ENCODE data around the gene ZNF544. TPM values are rescaled to one million over a fixed set of nuclear protein-coding genes. Genes with fewer than 3 reads are reported as not detected.

ZNF544 gene
- total and polyA plus RNA-seq, 2 of the 8 experiments (the other 6 are each of a cell fraction or from before 2014, with no cell fraction given) = 48.8 to 60.8 TPM

DNA sequence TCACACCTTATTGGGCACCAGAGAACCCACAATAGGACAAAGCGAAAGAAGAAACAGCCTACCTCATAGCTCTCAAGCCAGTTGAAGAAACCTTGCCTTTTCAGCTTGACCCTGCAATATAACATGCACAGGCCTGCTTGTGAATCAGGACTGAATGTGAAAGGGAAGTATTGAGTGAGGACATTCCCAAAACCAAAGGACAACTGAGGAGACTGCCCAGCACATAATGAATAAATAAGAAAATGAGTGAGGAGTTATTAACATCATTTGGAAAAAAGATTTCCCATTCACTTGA lies 15.7 kb upstream of the ZNF544 start:
- FAIRE-seq (no peak), DNase-seq (ENCODE audit: low read depth in 1 of 2, low spot score in 2 of 2) (no peak)
- no peak overlapping the region for H2BK15ac ChIP-seq (ENCODE audit: low read length)
- no peaks in the 10 kb centered on the region; a peak in 1 of 4 replicates for H3K79me2 ChIP-seq (ENCODE audit: control insufficient read depth in 1 of 2, insufficient read depth in 2 of 2, low read length in 2 of 2)
- H3K9ac ChIP-seq (replicated peaks in 1 of 4; ENCODE audit: extremely low read depth in 1 of 4, low read depth in 3 of 4, low read length in 3 of 4) = no peak overlapping the region
- no peak overlapping the region for H2BK120ac ChIP-seq (replicated peaks; ENCODE audit: low read depth, low read length)
- no peaks in the 10 kb centered on the region for H3K27me3 ChIP-seq (replicated peaks in 1 of 4; ENCODE audit: control insufficient read depth in 3 of 4, extremely low read depth in 1 of 4, insufficient read depth in 3 of 4, low read length in 3 of 4)
- no peak overlapping the region for H3K18ac ChIP-seq (ENCODE audit: extremely low read depth, low read length)
- H3K27ac ChIP-seq (ENCODE audit: low read depth, low read length) = no peak overlapping the region
- no peak overlapping the region for H3K56ac ChIP-seq (replicated peaks; ENCODE audit: insufficient read length, low read depth, low read length)
- H3K4me3 ChIP-seq (ENCODE audit: extremely low read depth in 1 of 4, insufficient read depth in 2 of 4, low read depth in 3 of 4, low read length in 4 of 4) = no peak overlapping the region
- no peak overlapping the region for H2BK12ac ChIP-seq (ENCODE audit: low read depth, low read length)
- no peak overlapping the region for H3K23ac ChIP-seq (ENCODE audit: insufficient read length)
- H3K23me2 ChIP-seq (ENCODE audit: low read depth, low read length) = no peaks in the 10 kb centered on the region
- H4K5ac ChIP-seq (ENCODE audit: insufficient read length, low read depth, low read length) = no peak overlapping the region
- H2AFZ ChIP-seq (ENCODE audit: low read length) = no peak overlapping the region
- H2BK5ac ChIP-seq (ENCODE audit: low read depth, low read length) = no peak overlapping the region
- H3K14ac ChIP-seq (ENCODE audit: insufficient read length) = no peak overlapping the region
- H3K4me1 ChIP-seq (replicated peaks in 1 of 4; ENCODE audit: control insufficient read depth in 3 of 4, insufficient read depth in 4 of 4, low read length in 3 of 4) = peaks cover 0 to 2% (median 0%) of the 10 kb centered on the region in 4 experiments; a peak in 1 of 7 replicates
- H3K9me3 ChIP-seq (ENCODE audit: insufficient read depth in 2 of 2, low read depth in 1 of 2, low read length in 1 of 2) = peaks cover 41 to 58% of the 10 kb centered on the region in 2 experiments
- H2BK20ac ChIP-seq (ENCODE audit: low read length) = no peak overlapping the region
- H4K91ac ChIP-seq (replicated peaks; ENCODE audit: insufficient read length, low read length) = no peak overlapping the region
- H4K8ac ChIP-seq (ENCODE audit: extremely low read depth, insufficient read depth, low read length) = no peak overlapping the region
- no peak overlapping the region for H2AK5ac ChIP-seq (ENCODE audit: low read depth, low read length)
- POLR2A ChIA-PET (ENCODE audit: partially characterized antibody) = interaction anchor here (1.1 to 2.2 kb wide), 3 partner anchors 9 to 29 kb away, joined by 5 to 6 read pairs (median 5); no protein-coding TSS in a partner anchor
- H3K4ac ChIP-seq (replicated peaks; ENCODE audit: insufficient read length, low read depth, low read length) = no peak overlapping the region
- H3K36me3 ChIP-seq (ENCODE audit: control insufficient read depth in 2 of 4, insufficient read depth in 4 of 4, low read length in 3 of 4) = peaks cover 29 to 64% (median 52%) of the 10 kb centered on the region in 4 experiments
- no peak overlapping the region for H3K4me2 ChIP-seq (ENCODE audit: insufficient read depth in 1 of 2, low read depth in 2 of 2, low read length in 2 of 2)
- H3K79me1 ChIP-seq (ENCODE audit: low read depth, low read length) = no peaks in the 10 kb centered on the region
- H4K20me1 ChIP-seq (replicated peaks in 1 of 2; ENCODE audit: control insufficient read depth in 1 of 2, insufficient read depth in 2 of 2, low read length in 2 of 2) = no peaks in the 10 kb centered on the region
- CTCF ChIA-PET (ENCODE audit: partially characterized antibody) = no interaction called here
- WGBS, 2 experiments (ENCODE audit: extremely low coverage in 1 of 2, insufficient coverage in 1 of 2, insufficient read length in 1 of 2, insufficient replicate concordance in 2 of 2, low coverage in 1 of 2, low lambda C conversion rate in 2 of 2, missing lambda C conversion rate in 1 of 2) = 94% methylated on average over 1 of the region's 1 CpG; no CpG with 5 or more reads in 1 of the 2 experiments
- TF ChIP-seq HDAC2 (IDR thresholded peaks at IDR 0.05; ENCODE audit: borderline replicate concordance in 1 of 2, low read depth in 2 of 2, low read length in 2 of 2) (no peak), YY1 (IDR thresholded peaks at IDR 0.05; ENCODE audit: low read depth, low read length) (no peak), EGR1 (IDR thresholded peaks at IDR 0.05; ENCODE audit: borderline replicate concordance, low read depth, low read length) (no peak), CREB1 (IDR thresholded peaks at IDR 0.05) (no peak), JUND (IDR thresholded peaks at IDR 0.05; ENCODE audit: low read length) (no peak), E2F6 (IDR thresholded peaks at IDR 0.05) (no peak), POLR2AphosphoS5 (IDR thresholded peaks at IDR 0.05; ENCODE audit: low read depth, low read length) (no peak), SUZ12 (IDR thresholded peaks at IDR 0.05; ENCODE audit: low read length) (no peak), SP4 (IDR thresholded peaks at IDR 0.05; ENCODE audit: low read length) (no peak), TEAD4 (IDR thresholded peaks at IDR 0.05; ENCODE audit: low read depth, low read length) (no peak), BCL11A (IDR thresholded peaks at IDR 0.05; ENCODE audit: low read depth in 2 of 2, low read length in 2 of 2) (no peak)
- TF ChIP-seq, protein P1, sequence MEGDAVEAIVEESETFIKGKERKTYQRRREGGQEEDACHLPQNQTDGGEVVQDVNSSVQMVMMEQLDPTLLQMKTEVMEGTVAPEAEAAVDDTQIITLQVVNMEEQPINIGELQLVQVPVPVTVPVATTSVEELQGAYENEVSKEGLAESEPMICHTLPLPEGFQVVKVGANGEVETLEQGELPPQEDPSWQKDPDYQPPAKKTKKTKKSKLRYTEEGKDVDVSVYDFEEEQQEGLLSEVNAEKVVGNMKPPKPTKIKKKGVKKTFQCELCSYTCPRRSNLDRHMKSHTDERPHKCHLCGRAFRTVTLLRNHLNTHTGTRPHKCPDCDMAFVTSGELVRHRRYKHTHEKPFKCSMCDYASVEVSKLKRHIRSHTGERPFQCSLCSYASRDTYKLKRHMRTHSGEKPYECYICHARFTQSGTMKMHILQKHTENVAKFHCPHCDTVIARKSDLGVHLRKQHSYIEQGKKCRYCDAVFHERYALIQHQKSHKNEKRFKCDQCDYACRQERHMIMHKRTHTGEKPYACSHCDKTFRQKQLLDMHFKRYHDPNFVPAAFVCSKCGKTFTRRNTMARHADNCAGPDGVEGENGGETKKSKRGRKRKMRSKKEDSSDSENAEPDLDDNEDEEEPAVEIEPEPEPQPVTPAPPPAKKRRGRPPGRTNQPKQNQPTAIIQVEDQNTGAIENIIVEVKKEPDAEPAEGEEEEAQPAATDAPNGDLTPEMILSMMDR (IDR thresholded peaks at IDR 0.05; ENCODE audit: control extremely low read depth in 1 of 3, insufficient read depth in 1 of 3, low read depth in 1 of 3, low read length in 3 of 3) = no peak

Measured in H1 (cell line).